VCaP (cell line): ENCODE measurements around the gene ZSCAN18.

Experiments
- H3K27ac ChIP-seq: fragments of 450-650 bp; 2 replicates; pipeline ENCODE4 v1.5.1; 2017
- CTCF ChIP-seq: fragments of 450-650 bp; conservative IDR thresholded peaks from 2 replicates; pipeline ENCODE4 v1.5.1; 2017; ENCODE audit warnings: mild to moderate bottlenecking, moderate library complexity

The ZSCAN18 gene

GRCh38 chr19:58118979-58119733 is 21.1 kb upstream of the ZSCAN18 start:
- TF ChIP-seq CTCF: no peak
- H3K27ac ChIP-seq: no peak overlapping the region

GRCh38 chr19:58117841-58118575 is 20.0 kb upstream of the ZSCAN18 start:
- no peak for TF ChIP-seq CTCF
- H3K27ac ChIP-seq: no peak overlapping the region

- no peak overlapping the region for H3K27ac ChIP-seq
- no peak for TF ChIP-seq CTCF
Measured at GRCh38 chr19:58108546-58108817, 10.5 kb upstream of the ZSCAN18 start.

GRCh38 chr19:58107778-58108545 is 9.9 kb upstream of the ZSCAN18 start:
- H3K27ac ChIP-seq: no peak overlapping the region
- no peak for TF ChIP-seq CTCF

- peak overlapping the region; percentile 72; the same call in 1 of the 2 replicates for H3K27ac ChIP-seq
- TF ChIP-seq CTCF: no peak
Measured at GRCh38 chr19:58098682-58098998, 609 bp upstream of the ZSCAN18 start.

GRCh38 chr19:58097349-58097748 is 682 bp downstream of the ZSCAN18 start:
- peak overlapping the region; percentile 72; the same call in 1 of the 2 replicates for H3K27ac ChIP-seq
- TF ChIP-seq CTCF: no peak

GRCh38 chr19:58096884-58097283 is 1.1 kb downstream of the ZSCAN18 start:
- no peak for TF ChIP-seq CTCF
- H3K27ac ChIP-seq: no peak overlapping the region; the same call in 1 of the 2 replicates
